Sigmoid colon (tissue), 4 donors: Measurements from ENCODE around the gene MTURN.

Experiments used
- POLR2A ChIP-seq, 2 donors: fragments of 450-650 bp; IDR thresholded peaks; one replicate each; pipeline ENCODE4 v1.6.1; 2016; ENCODE audit warnings: antibody characterized with exemption in 2 of 2, mild to moderate bottlenecking in 2 of 2, moderate library complexity in 2 of 2
- POLR2AphosphoS5 ChIP-seq, 4 donors: sonication (generic); formaldehyde crosslinking; IDR thresholded peaks; one replicate each; pipeline ENCODE4 v1.6.1; 2017; ENCODE audit warnings: antibody characterized with exemption in 4 of 4
- TF ChIP-seq, protein P1 (sequence below), 4 experiments: fragments of 450-650 bp in 3 of 4; fragments of 200-600 bp in 1 of 4; IDR thresholded peaks; one replicate each; pipeline ENCODE4 v1.5.1; 2016 to 2019; ENCODE audit warnings: antibody characterized with exemption in 4 of 4, mild to moderate bottlenecking in 3 of 4, moderate library complexity in 2 of 4

- TF ChIP-seq, protein P1, sequence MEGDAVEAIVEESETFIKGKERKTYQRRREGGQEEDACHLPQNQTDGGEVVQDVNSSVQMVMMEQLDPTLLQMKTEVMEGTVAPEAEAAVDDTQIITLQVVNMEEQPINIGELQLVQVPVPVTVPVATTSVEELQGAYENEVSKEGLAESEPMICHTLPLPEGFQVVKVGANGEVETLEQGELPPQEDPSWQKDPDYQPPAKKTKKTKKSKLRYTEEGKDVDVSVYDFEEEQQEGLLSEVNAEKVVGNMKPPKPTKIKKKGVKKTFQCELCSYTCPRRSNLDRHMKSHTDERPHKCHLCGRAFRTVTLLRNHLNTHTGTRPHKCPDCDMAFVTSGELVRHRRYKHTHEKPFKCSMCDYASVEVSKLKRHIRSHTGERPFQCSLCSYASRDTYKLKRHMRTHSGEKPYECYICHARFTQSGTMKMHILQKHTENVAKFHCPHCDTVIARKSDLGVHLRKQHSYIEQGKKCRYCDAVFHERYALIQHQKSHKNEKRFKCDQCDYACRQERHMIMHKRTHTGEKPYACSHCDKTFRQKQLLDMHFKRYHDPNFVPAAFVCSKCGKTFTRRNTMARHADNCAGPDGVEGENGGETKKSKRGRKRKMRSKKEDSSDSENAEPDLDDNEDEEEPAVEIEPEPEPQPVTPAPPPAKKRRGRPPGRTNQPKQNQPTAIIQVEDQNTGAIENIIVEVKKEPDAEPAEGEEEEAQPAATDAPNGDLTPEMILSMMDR (IDR thresholded peaks at IDR 0.05): no peak
- TF ChIP-seq POLR2AphosphoS5 (IDR thresholded peaks at IDR 0.05) (no peak), POLR2A (IDR thresholded peaks at IDR 0.05) (no peak)
Observed at GRCh38 chr7:30148426-30148825, 13.6 kb downstream of the MTURN start.
